ENCODE measurements around the gene TMEM59L. TPM values are rescaled to one million over a fixed set of nuclear protein-coding genes. Genes with fewer than 3 reads are reported as not detected.

The TMEM59L gene
- polyA plus RNA-seq, 1 donor: 2.5 TPM

- DNase-seq: no peak
These were observed 46.8 kb downstream of the TMEM59L start for GRCh38 chr19:18659281-18660050.

- DNase-seq: no peak
These were observed 47.6 kb downstream of the TMEM59L start for GRCh38 chr19:18660051-18660910.

GRCh38 chr19:18660939-18661670 lies 48.4 kb downstream of the TMEM59L start:
- no peak for DNase-seq

GRCh38 chr19:18662972-18663732 lies 50.5 kb downstream of the TMEM59L start:
- no peak for DNase-seq

GRCh38 chr19:18663940-18664530 lies 51.4 kb downstream of the TMEM59L start:
- DNase-seq: no peak

- no peak for DNase-seq
These were observed 53.1 kb downstream of the TMEM59L start for GRCh38 chr19:18665771-18666202.

- DNase-seq: no peak
These were observed 53.6 kb downstream of the TMEM59L start for GRCh38 chr19:18666317-18666716.

- no peak for DNase-seq
These were observed 54.1 kb downstream of the TMEM59L start for GRCh38 chr19:18666784-18667183.

- DNase-seq: no peak
These were observed 55.0 kb downstream of the TMEM59L start for GRCh38 chr19:18667531-18668251.

GRCh38 chr19:18668252-18668631 lies 55.6 kb downstream of the TMEM59L start:
- no peak for DNase-seq

- DNase-seq: no peak
These were observed 56.3 kb downstream of the TMEM59L start for GRCh38 chr19:18668744-18669523.

- DNase-seq: no peak
These were observed 56.8 kb downstream of the TMEM59L start for GRCh38 chr19:18669524-18669817.

GRCh38 chr19:18669883-18670282 lies 57.2 kb downstream of the TMEM59L start:
- no peak for DNase-seq

GRCh38 chr19:18670312-18670711 lies 57.6 kb downstream of the TMEM59L start:
- DNase-seq: no peak

Other genes with a start within 250 kb of the TMEM59L start
- 4.2 TPM for gene GDF15, start 226.7 kb upstream of the TMEM59L start, polyA plus RNA-seq (ENCODE audit: insufficient read length)
- gene LRRC25, start 215.2 kb upstream of the TMEM59L start, polyA plus RNA-seq (ENCODE audit: insufficient read length): 0.52 TPM
- gene SSBP4, start 193.5 kb upstream of the TMEM59L start, polyA plus RNA-seq (ENCODE audit: insufficient read length): 57.8 TPM
- 101 TPM for gene ISYNA1, start 174.7 kb upstream of the TMEM59L start, polyA plus RNA-seq (ENCODE audit: insufficient read length)
- 8.4 TPM for gene ELL, start 90.8 kb upstream of the TMEM59L start, polyA plus RNA-seq (ENCODE audit: insufficient read length)
- 152 TPM for gene FKBP8, start 69.3 kb upstream of the TMEM59L start, polyA plus RNA-seq (ENCODE audit: insufficient read length)
- 56.5 TPM for gene KXD1, start 55.0 kb upstream of the TMEM59L start, polyA plus RNA-seq (ENCODE audit: insufficient read length)
- gene UBA52, start 41.0 kb upstream of the TMEM59L start, polyA plus RNA-seq (ENCODE audit: insufficient read length): 717 TPM
- 22.5 TPM for gene REX1BD, start 24.1 kb upstream of the TMEM59L start, polyA plus RNA-seq (ENCODE audit: insufficient read length)
- 3.4 TPM for gene CRLF1, start 6.1 kb upstream of the TMEM59L start, polyA plus RNA-seq (ENCODE audit: insufficient read length)
- 5.2 TPM for gene KLHL26, start 24.2 kb downstream of the TMEM59L start, polyA plus RNA-seq (ENCODE audit: insufficient read length)
- gene CRTC1, start 70.8 kb downstream of the TMEM59L start, polyA plus RNA-seq (ENCODE audit: insufficient read length): 16.7 TPM
- 0.55 TPM for gene COMP, start 178.4 kb downstream of the TMEM59L start, polyA plus RNA-seq (ENCODE audit: insufficient read length)
- gene UPF1, start 219.1 kb downstream of the TMEM59L start, polyA plus RNA-seq (ENCODE audit: insufficient read length): 49.1 TPM

All from left kidney (tissue), 2 donors.